Suprapubic skin (tissue), 4 donors: Measurements from ENCODE around the gene DOCK8. TPM values are rescaled to one million over a fixed set of nuclear protein-coding genes. Genes with fewer than 3 reads are reported as not detected.
A peak's percentile ranks its signal among the peaks of the same experiment; 100 is the strongest.
"Not testable (repeated sequence)": the region's sequence is repeated elsewhere in the genome, so short reads cannot be mapped to it uniquely, and the experiment has no call there.

Source experiments
- DNase-seq, 2 donors: peaks; one replicate each; pipeline ENCODE4 v3.0.0-alpha.2; 2019; ENCODE audit warnings: low spot score in 2 of 2
- H3K27ac ChIP-seq: fragments of 200-600 bp; sonication (generic); one replicate; pipeline ENCODE4 v1.5.1; 2019
- H3K27me3 ChIP-seq: fragments of 200-600 bp; sonication (generic); one replicate; pipeline ENCODE4 v1.5.1; 2019
- H3K36me3 ChIP-seq: fragments of 200-600 bp; sonication (generic); one replicate; pipeline ENCODE4 v1.5.1; 2019
- H3K4me1 ChIP-seq: fragments of 200-600 bp; sonication (generic); one replicate; pipeline ENCODE4 v1.5.1; 2019
- H3K4me3 ChIP-seq: fragments of 200-600 bp; sonication (generic); one replicate; pipeline ENCODE4 v1.5.1; 2019; ENCODE audit warnings: mild to moderate bottlenecking
- H3K9me3 ChIP-seq: fragments of 200-600 bp; sonication (generic); one replicate; pipeline ENCODE4 v1.5.1; 2019
- EP300 ChIP-seq: sonication (generic); formaldehyde crosslinking; IDR thresholded peaks from one replicate; pipeline ENCODE4 v1.6.1; 2017; ENCODE audit warnings: antibody characterized with exemption
- POLR2A ChIP-seq, 2 donors: fragments of 450-650 bp; IDR thresholded peaks; one replicate each; pipeline ENCODE4 v1.6.1; 2017; ENCODE audit warnings: antibody characterized with exemption in 2 of 2, mild to moderate bottlenecking in 2 of 2, moderate library complexity in 2 of 2
- POLR2AphosphoS5 ChIP-seq, 3 donors: sonication (generic); formaldehyde crosslinking; IDR thresholded peaks; one replicate each; pipeline ENCODE4 v1.6.1; 2017; ENCODE audit warnings: antibody characterized with exemption in 3 of 3
- WGBS: methylation state at CpG from one replicate; pipeline ENCODE4 v1.1.5; 2018; 5-methylcytosine and 5-hydroxymethylcytosine counted together
- total RNA-seq, 4 donors: library from RNA; depleted of rRNA; stranded (reverse); fragments of >200 nt; gene quantifications; one replicate each; pipeline ENCODE4 v1.1.0, GENCODE V29; 2016
- TF ChIP-seq, protein P1 (sequence below), 2 donors: fragments of 200-600 bp in 1 of 2; fragments of 450-650 bp in 1 of 2; sonication (generic) in 1 of 2; IDR thresholded peaks; one replicate each; pipeline ENCODE4 v1.5.1; 2016 to 2019; ENCODE audit warnings: antibody characterized with exemption in 2 of 2, mild to moderate bottlenecking in 1 of 2, moderate library complexity in 1 of 2

The DOCK8 gene
- 10 to 100 TPM in 2 of 4 donors, 1 to 10 TPM in 2; 4.1 to 13.3 (median 10.3) TPM for total RNA-seq

DNA sequence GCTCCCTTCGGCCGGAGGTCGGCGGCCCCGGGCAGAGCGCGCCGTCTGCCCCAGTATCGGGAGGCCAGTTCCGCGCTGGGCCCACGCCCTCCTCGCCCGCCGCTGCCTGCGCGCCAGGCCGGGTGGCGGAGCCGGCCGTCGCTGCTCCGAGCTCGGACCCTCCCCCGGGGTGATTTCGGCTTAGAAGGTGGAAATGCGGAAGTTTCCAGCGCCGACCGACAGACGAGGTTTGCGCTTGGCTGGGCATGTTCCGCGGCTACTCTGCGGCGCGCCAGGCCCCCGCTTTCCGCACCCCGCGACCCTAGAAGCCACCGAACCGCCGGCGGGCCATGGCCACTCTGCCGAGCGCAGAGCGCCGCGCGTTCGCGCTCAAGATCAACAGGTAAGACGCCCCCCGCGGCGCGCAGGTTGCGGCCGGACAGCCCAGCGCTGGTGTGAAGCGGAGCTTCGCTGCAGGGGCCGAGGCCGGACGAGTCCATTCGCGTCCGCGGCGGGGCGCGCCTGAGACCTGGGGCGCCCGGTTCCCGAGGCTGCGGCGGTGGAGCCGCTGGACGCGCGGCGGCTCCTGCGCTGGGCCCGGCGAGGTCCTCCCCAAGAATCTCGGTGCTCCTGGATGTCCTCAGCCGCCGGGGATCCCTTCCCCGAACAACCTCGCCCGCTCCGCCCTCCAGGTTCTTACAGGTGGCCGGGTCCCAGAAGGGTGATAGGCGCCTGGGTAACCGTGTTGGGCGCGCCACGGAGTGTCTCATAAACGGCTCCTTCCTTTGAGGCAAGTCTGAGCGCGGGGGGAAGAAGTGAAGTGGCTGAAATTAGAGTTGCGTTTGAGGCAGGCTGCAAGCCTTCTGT, at the start of gene DOCK8:
Gene DOCK8 (plus strand): TSS at position 218 of the 846 bp plus-strand sequence. CDS start 112 bp downstream, at position 330.
- H3K36me3 ChIP-seq, result no peaks in the 10 kb centered on the region
- no peaks in the 10 kb centered on the region for H3K9me3 ChIP-seq
- TF ChIP-seq, protein P1, sequence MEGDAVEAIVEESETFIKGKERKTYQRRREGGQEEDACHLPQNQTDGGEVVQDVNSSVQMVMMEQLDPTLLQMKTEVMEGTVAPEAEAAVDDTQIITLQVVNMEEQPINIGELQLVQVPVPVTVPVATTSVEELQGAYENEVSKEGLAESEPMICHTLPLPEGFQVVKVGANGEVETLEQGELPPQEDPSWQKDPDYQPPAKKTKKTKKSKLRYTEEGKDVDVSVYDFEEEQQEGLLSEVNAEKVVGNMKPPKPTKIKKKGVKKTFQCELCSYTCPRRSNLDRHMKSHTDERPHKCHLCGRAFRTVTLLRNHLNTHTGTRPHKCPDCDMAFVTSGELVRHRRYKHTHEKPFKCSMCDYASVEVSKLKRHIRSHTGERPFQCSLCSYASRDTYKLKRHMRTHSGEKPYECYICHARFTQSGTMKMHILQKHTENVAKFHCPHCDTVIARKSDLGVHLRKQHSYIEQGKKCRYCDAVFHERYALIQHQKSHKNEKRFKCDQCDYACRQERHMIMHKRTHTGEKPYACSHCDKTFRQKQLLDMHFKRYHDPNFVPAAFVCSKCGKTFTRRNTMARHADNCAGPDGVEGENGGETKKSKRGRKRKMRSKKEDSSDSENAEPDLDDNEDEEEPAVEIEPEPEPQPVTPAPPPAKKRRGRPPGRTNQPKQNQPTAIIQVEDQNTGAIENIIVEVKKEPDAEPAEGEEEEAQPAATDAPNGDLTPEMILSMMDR (IDR thresholded peaks at IDR 0.05), result peak in 1 of 2 donors; percentile 41
- TF ChIP-seq POLR2A (IDR thresholded peaks at IDR 0.05), result no peak
- no peak for TF ChIP-seq POLR2AphosphoS5 (IDR thresholded peaks at IDR 0.05)
- no peak for TF ChIP-seq EP300
- peaks cover 15% of the 10 kb centered on the region for H3K27me3 ChIP-seq
- WGBS, result 0% methylated on average over 21 of the region's 103 CpGs
- H3K27ac ChIP-seq, result peak within 1 kb of the TSS; percentile 79
- DNase-seq, result peak; percentile 79 to 86
- peak within 1 kb of the TSS; percentile 71 for H3K4me3 ChIP-seq
- peaks cover 30% of the 10 kb centered on the region for H3K4me1 ChIP-seq

GRCh38 chr9:169757-170156, 44.9 kb upstream of the DOCK8 start:
- H3K36me3 ChIP-seq, H3K27ac ChIP-seq, H3K9me3 ChIP-seq, H3K27me3 ChIP-seq, H3K4me3 ChIP-seq, DNase-seq, H3K4me1 ChIP-seq: not testable (repeated sequence)
- no CpG with 5 or more reads among the region's 3 CpGs for WGBS

DNA sequence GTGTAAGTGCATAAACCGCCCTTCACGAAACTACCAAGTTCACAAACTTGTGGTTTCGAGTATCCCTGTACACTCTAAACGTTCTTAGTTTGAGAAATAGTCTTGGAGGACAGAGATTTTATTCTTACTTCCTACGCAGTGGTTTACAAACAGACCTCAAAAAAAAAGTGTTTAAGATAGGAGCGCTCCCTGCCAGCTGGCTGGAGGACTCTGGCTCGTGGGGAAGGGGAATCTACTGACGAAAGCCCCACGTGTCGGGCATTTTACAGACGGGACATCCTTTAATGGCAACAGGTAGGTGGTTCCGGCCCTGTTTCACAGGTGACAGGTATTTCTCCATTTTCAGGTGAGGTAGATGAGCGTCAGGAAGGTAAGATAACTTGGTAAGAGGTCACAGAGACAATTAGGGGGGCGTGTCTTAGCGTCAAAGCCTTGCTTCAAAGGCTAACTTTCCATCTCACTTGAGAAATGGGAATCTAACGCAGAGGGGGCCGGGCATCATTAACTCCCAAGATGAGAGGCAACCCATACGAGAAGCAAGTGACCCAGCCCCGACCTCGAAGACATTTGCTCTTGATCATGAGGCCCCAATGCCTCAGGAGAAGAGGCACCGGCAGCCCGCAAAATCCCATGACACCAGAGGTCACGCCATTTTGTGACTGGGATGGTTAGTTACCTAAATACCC, 36.4 kb upstream of the DOCK8 start:
- DNase-seq, H3K9me3 ChIP-seq, H3K36me3 ChIP-seq, H3K4me1 ChIP-seq, H3K27me3 ChIP-seq: not testable (repeated sequence)
- H3K27ac ChIP-seq, result peak overlapping the region; percentile 51
- WGBS, result 9% methylated on average over 9 of the region's 23 CpGs
- H3K4me3 ChIP-seq, result peak overlapping the region; percentile 47

DNA sequence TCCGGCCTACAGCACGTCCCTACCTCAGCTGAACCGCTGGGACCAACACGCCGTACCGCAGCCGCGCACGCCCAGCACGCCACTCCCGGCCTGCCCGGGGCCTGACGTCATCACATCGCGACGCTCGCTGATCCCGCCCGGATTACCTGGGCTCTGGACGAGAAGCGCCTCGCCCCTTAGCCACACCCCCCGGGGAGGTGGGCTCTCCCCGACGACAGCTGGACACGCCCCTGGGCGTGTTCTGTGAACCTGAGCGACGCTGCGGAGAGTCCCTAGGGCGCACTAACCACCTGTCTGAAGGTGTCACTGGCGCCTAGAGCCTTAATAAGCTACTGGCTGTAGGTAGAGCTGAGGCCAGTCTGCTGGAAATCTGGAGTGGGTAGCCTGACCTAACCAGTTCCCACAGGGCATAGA, 35.7 kb upstream of the DOCK8 start, which contains the start of gene ZNG1A:
Gene ZNG1A (minus strand): TSS at position 87 of the 414 bp plus-strand sequence. CDS start 87 bp downstream, outside the sequence.
- H3K27me3 ChIP-seq, H3K9me3 ChIP-seq, H3K4me1 ChIP-seq, H3K36me3 ChIP-seq: not testable (repeated sequence)
- H3K4me3 ChIP-seq, result peak within 1 kb of the TSS; percentile 47
- WGBS, result 0% methylated on average over 1 of the region's 32 CpGs
- DNase-seq, result peak in 1 of 2 donors; percentile 88
- H3K27ac ChIP-seq, result peak within 1 kb of the TSS; percentile 51

GRCh38 chr9:199601-200000, 15.1 kb upstream of the DOCK8 start:
- H3K9me3 ChIP-seq, DNase-seq, H3K27me3 ChIP-seq, H3K4me3 ChIP-seq, H3K36me3 ChIP-seq, H3K4me1 ChIP-seq, H3K27ac ChIP-seq: not testable (repeated sequence)
- WGBS, result 20% methylated on average over 1 of the region's 1 CpG

DNA sequence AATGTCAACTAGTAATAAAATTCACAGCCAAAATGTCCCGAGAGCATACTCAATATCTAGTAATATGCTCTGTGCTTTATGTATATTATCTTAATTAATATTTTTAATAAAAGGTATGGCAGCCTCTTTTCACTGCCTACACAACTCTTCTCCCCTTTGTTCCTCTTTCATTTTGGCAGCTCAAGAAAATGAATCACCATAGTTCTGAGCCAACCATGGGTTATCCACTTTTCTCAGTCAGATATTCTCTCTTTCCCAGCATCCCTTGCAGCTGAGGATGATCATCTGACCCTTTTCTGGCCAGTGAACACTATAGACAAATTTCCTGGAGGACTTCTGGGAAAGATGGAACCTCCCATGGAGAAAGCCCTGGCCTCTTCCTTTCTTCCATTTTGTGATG, 8.2 kb upstream of the DOCK8 start:
- Histone ChIP-seq H3K4me3 (no peak overlapping the region), H3K27ac (no peak overlapping the region), H3K4me1 (peaks cover under 1% of the 10 kb centered on the region), H3K27me3 (no peaks in the 10 kb centered on the region), H3K36me3 (no peaks in the 10 kb centered on the region), H3K9me3 (no peaks in the 10 kb centered on the region)
- WGBS, result 46% methylated on average over 1 of the region's 1 CpG
- TF ChIP-seq EP300, result no peak
- TF ChIP-seq POLR2A (IDR thresholded peaks at IDR 0.05), result no peak
- no peak for TF ChIP-seq POLR2AphosphoS5 (IDR thresholded peaks at IDR 0.05)
- DNase-seq, result no peak

- Histone ChIP-seq H3K27me3 (no peaks in the 10 kb centered on the region), H3K4me1 (peaks cover 10% of the 10 kb centered on the region), H3K36me3 (no peaks in the 10 kb centered on the region), H3K27ac (no peak overlapping the region), H3K4me3 (no peak overlapping the region), H3K9me3 (no peaks in the 10 kb centered on the region)
- TF ChIP-seq EP300 (no peak), POLR2AphosphoS5 (IDR thresholded peaks at IDR 0.05) (no peak), POLR2A (IDR thresholded peaks at IDR 0.05) (no peak)
- TF ChIP-seq, protein P1 (IDR thresholded peaks at IDR 0.05), result no peak
- no peak for DNase-seq
- WGBS, result 85% methylated on average over 14 of the region's 14 CpGs
These were observed 5.4 kb upstream of the DOCK8 start for GRCh38 chr9:209143-209758.
